Hematopoietic multipotent progenitor cell treated with erythropoietin and hydrocortisone succinate and interleukin-3 and kit ligand, for 17 days (in vitro differentiated cells): ENCODE measurements around the gene ADRM1.
A peak's percentile ranks its signal among the peaks of the same experiment; 100 is the strongest.

Experiments
- DNase-seq: peaks from one replicate; pipeline ENCODE4 v3.0.0-alpha.2; 2015; ENCODE audit warnings: low spot score

Gene ADRM1

GRCh38 chr20:62302341-62303061 is at the start of gene ADRM1:
Gene ADRM1 (plus strand): TSS chr20:62302997. CDS start chr20:62303569, 572 bp downstream.
- DNase-seq: peak; percentile 97

- DNase-seq: no peak
Measured at GRCh38 chr20:62253398-62253797, 49.4 kb upstream of the ADRM1 start.

GRCh38 chr20:62254021-62254724 is 48.6 kb upstream of the ADRM1 start:
- no peak for DNase-seq

- DNase-seq: no peak
Measured at GRCh38 chr20:62255976-62256375, 46.8 kb upstream of the ADRM1 start.

- no peak for DNase-seq
Measured at GRCh38 chr20:62258499-62259293, 44.1 kb upstream of the ADRM1 start.

GRCh38 chr20:62259294-62259565 is 43.6 kb upstream of the ADRM1 start:
- no peak for DNase-seq

GRCh38 chr20:62262064-62262463 is 40.7 kb upstream of the ADRM1 start:
- DNase-seq: no peak

GRCh38 chr20:62263396-62263795 is 39.4 kb upstream of the ADRM1 start:
- no peak for DNase-seq

GRCh38 chr20:62265365-62265764 is 37.4 kb upstream of the ADRM1 start:
- DNase-seq: no peak

GRCh38 chr20:62266340-62266739 is 36.5 kb upstream of the ADRM1 start:
- DNase-seq: no peak

- no peak for DNase-seq
Measured at GRCh38 chr20:62266851-62267250, 35.9 kb upstream of the ADRM1 start.

GRCh38 chr20:62267543-62267942 is 35.3 kb upstream of the ADRM1 start:
- DNase-seq: no peak

- DNase-seq: no peak
Measured at GRCh38 chr20:62268228-62268900, 34.4 kb upstream of the ADRM1 start.

GRCh38 chr20:62269378-62269777 is 33.4 kb upstream of the ADRM1 start:
- DNase-seq: no peak

GRCh38 chr20:62269871-62270270 is 32.9 kb upstream of the ADRM1 start:
- no peak for DNase-seq

GRCh38 chr20:62272200-62272599 is 30.6 kb upstream of the ADRM1 start:
- no peak for DNase-seq

- DNase-seq: no peak
Measured at GRCh38 chr20:62273416-62273815, 29.4 kb upstream of the ADRM1 start.

- DNase-seq: peak; percentile 65
Measured at GRCh38 chr20:62274332-62274950, 28.4 kb upstream of the ADRM1 start.

- no peak for DNase-seq
Measured at GRCh38 chr20:62275219-62275618, 27.6 kb upstream of the ADRM1 start.

GRCh38 chr20:62276439-62276838 is 26.4 kb upstream of the ADRM1 start:
- DNase-seq: no peak

GRCh38 chr20:62277253-62277652 is 25.5 kb upstream of the ADRM1 start:
- no peak for DNase-seq

- DNase-seq: no peak
Measured at GRCh38 chr20:62280303-62280702, 22.5 kb upstream of the ADRM1 start.
